ENCODE results near the gene CFAP73. TPM values are rescaled to one million over a fixed set of nuclear protein-coding genes. Genes with fewer than 3 reads are reported as not detected.

CFAP73 gene
- total and polyA plus RNA-seq, 2 of the 8 experiments (the other 6 are each of a cell fraction or from before 2014, with no cell fraction given), result 0.45 to 0.56 TPM

DNA sequence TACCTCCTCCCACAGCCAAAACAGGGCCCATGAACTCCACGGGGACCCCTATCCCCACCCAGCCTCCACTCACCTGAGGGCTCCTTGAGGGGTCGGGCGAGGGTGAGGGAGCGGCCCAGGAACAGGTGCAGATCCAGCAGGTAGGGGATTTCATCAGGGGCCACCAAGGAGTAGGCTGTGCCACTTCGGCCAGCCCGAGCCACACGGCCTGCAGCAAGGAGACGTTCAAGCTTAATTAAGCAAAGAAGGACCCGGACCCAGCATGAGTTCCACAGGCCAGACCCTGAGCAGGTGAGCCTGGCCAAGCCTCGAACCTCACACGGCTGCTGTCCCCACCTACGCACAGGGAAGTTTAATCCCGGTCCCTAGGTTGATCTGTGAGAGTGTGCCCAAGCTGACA, 20.2 kb downstream of the CFAP73 start:
- H2AK5ac ChIP-seq (ENCODE audit: low read depth, low read length), result no peak overlapping the region
- H3K79me2 ChIP-seq (ENCODE audit: control insufficient read depth in 1 of 2, insufficient read depth in 2 of 2, low read length in 2 of 2), result no peaks in the 10 kb centered on the region
- H3K23me2 ChIP-seq (ENCODE audit: low read depth, low read length), result no peaks in the 10 kb centered on the region
- H4K91ac ChIP-seq (replicated peaks; ENCODE audit: insufficient read length, low read length), result no peak overlapping the region
- H3K27ac ChIP-seq (ENCODE audit: low read depth, low read length), result no peak overlapping the region
- H2BK12ac ChIP-seq (ENCODE audit: low read depth, low read length), result no peak overlapping the region
- H3K4me1 ChIP-seq (replicated peaks in 1 of 4; ENCODE audit: control insufficient read depth in 3 of 4, insufficient read depth in 4 of 4, low read length in 3 of 4), result no peaks in the 10 kb centered on the region
- no peak overlapping the region for H2BK15ac ChIP-seq (ENCODE audit: low read length)
- H2BK5ac ChIP-seq (ENCODE audit: low read depth, low read length), result no peak overlapping the region
- H4K20me1 ChIP-seq (replicated peaks in 1 of 2; ENCODE audit: control insufficient read depth in 1 of 2, insufficient read depth in 2 of 2, low read length in 2 of 2), result peaks cover 9 to 16% of the 10 kb centered on the region in 2 experiments
- ChIA-PET CTCF (ENCODE audit: partially characterized antibody) (interaction anchor here (0.6 to 6.9 kb wide), 4 partner anchors 17 to 785 kb away, joined by 3 to 67 read pairs (median 6); partner anchors contain the start of gene RASAL1), POLR2A (ENCODE audit: partially characterized antibody) (interaction anchor here (0.7 kb wide), 1 partner anchor 304 kb away, joined by 3 read pairs; no protein-coding TSS in a partner anchor)
- H3K14ac ChIP-seq (ENCODE audit: insufficient read length), result no peak overlapping the region
- WGBS, 2 experiments (ENCODE audit: extremely low coverage in 1 of 2, insufficient coverage in 1 of 2, insufficient read length in 1 of 2, insufficient replicate concordance in 2 of 2, low coverage in 1 of 2, low lambda C conversion rate in 2 of 2, missing lambda C conversion rate in 1 of 2), result 94% methylated on average over 13 of the region's 13 CpGs; no CpG with 5 or more reads in 1 of the 2 experiments
- H3K27me3 ChIP-seq (replicated peaks in 1 of 4; ENCODE audit: control insufficient read depth in 3 of 4, extremely low read depth in 1 of 4, insufficient read depth in 3 of 4, low read length in 3 of 4), result no peaks in the 10 kb centered on the region
- no peak overlapping the region for H3K9ac ChIP-seq (replicated peaks in 1 of 4; ENCODE audit: extremely low read depth in 1 of 4, low read depth in 3 of 4, low read length in 3 of 4)
- H3K36me3 ChIP-seq (ENCODE audit: control insufficient read depth in 2 of 4, insufficient read depth in 4 of 4, low read length in 3 of 4), result peaks cover 27 to 67% (median 56%) of the 10 kb centered on the region in 4 experiments
- H3K56ac ChIP-seq (replicated peaks; ENCODE audit: insufficient read length, low read depth, low read length), result no peak overlapping the region
- H3K4me3 ChIP-seq (ENCODE audit: extremely low read depth in 1 of 4, insufficient read depth in 2 of 4, low read depth in 3 of 4, low read length in 4 of 4), result no peak overlapping the region
- no peak overlapping the region for H4K5ac ChIP-seq (ENCODE audit: insufficient read length, low read depth, low read length)
- no peaks in the 10 kb centered on the region for H3K79me1 ChIP-seq (ENCODE audit: low read depth, low read length)
- H2BK120ac ChIP-seq (replicated peaks; ENCODE audit: low read depth, low read length), result no peak overlapping the region
- no peak overlapping the region for H3K23ac ChIP-seq (ENCODE audit: insufficient read length)
- no peak overlapping the region for H3K4me2 ChIP-seq (ENCODE audit: insufficient read depth in 1 of 2, low read depth in 2 of 2, low read length in 2 of 2)
- DNase-seq (ENCODE audit: low read depth in 1 of 2, low spot score in 2 of 2) (no peak), FAIRE-seq (no peak)
- no peak overlapping the region for H3K4ac ChIP-seq (replicated peaks; ENCODE audit: insufficient read length, low read depth, low read length)
- no peak for TF ChIP-seq SUZ12 (IDR thresholded peaks at IDR 0.05; ENCODE audit: low read length)
- TF ChIP-seq KDM5A (IDR thresholded peaks at IDR 0.05; ENCODE audit: low read length), result no peak
- no peak for TF ChIP-seq CREB1 (IDR thresholded peaks at IDR 0.05)
- TF ChIP-seq TAF7 (optimal IDR thresholded peaks at IDR 0.05; ENCODE audit: borderline replicate concordance, low read depth, low read length), result no peak
- TF ChIP-seq RXRA (IDR thresholded peaks at IDR 0.05; ENCODE audit: insufficient read depth, low read depth, low read length), result no peak
- TF ChIP-seq RBBP5 (IDR thresholded peaks at IDR 0.05; ENCODE audit: borderline replicate concordance, low read depth, low read length), result no peak
- TF ChIP-seq CEBPB (IDR thresholded peaks at IDR 0.05; ENCODE audit: low read depth, low read length), result no peak
- TF ChIP-seq FOSL1 (IDR thresholded peaks at IDR 0.05; ENCODE audit: insufficient read depth, low read depth, low read length), result no peak
- TF ChIP-seq TBP (IDR thresholded peaks at IDR 0.05; ENCODE audit: low read depth, low read length), result no peak
- no peak for TF ChIP-seq JUND (IDR thresholded peaks at IDR 0.05; ENCODE audit: low read length)
- no peak for TF ChIP-seq ASH2L (IDR thresholded peaks at IDR 0.05; ENCODE audit: low read length)
- no peak overlapping the region for H2BK20ac ChIP-seq (ENCODE audit: low read length)
- no peaks in the 10 kb centered on the region for H3K9me3 ChIP-seq (ENCODE audit: insufficient read depth in 2 of 2, low read depth in 1 of 2, low read length in 1 of 2)
- no peak overlapping the region for H2AFZ ChIP-seq (ENCODE audit: low read length)
- H4K8ac ChIP-seq (ENCODE audit: extremely low read depth, insufficient read depth, low read length), result no peak overlapping the region
- no peak overlapping the region for H3K18ac ChIP-seq (ENCODE audit: extremely low read depth, low read length)

Measured in H1 (cell line).